H1 (cell line): Measurements from ENCODE around the gene OSBPL5. TPM values are rescaled to one million over a fixed set of nuclear protein-coding genes. Genes with fewer than 3 reads are reported as not detected.

ENCODE experiments used
- GABPA ChIP-seq: IDR thresholded peaks from 2 replicates; pipeline ENCODE4 v1.6.1; 2011; ENCODE audit warnings: mild to moderate bottlenecking, low read length, moderate library complexity, borderline replicate concordance; ENCODE audit not compliant: insufficient read depth
- polyA plus RNA-seq, 7 experiments: library from polyadenylated mRNA; depleted of rRNA in 3 of 7; stranded (reverse) in 5 of 7; unstranded in 2 of 7; fragments of >200 nt in 5 of 7; fragments of 200-250 nt in 2 of 7; gene quantifications; 1 replicate in 5 of 7; 2 replicates in 1 of 7; 4 replicates in 1 of 7; pipeline versions ENCODE4 v1.2.1 to v1.2.3, GENCODE V29; 2011 to 2013; ENCODE audit warnings: missing spikeins in 2 of 7, mixed read lengths in 2 of 7
- total RNA-seq: library from RNA; stranded (reverse); fragmentation: NEBNext Ultra II Directional; extraction: Animal tissue kit (Norgen Biotek cat#: 25700); gene quantifications from 2 replicates; pipeline ENCODE4 v1.2.1, GENCODE V29; 2021

OSBPL5 gene
- total and polyA plus RNA-seq, 2 of the 8 experiments (the other 6 are each of a cell fraction or from before 2014, with no cell fraction given) = 3.4 to 9.9 TPM

GRCh38 chr11:3165152-3165705, at the start of gene OSBPL5 (continued):
- TF ChIP-seq GABPA = peak; percentile 28; the same call in 1 of the 2 replicates
